Measurements from ENCODE around the gene MUC20. TPM values are rescaled to one million over a fixed set of nuclear protein-coding genes. Genes with fewer than 3 reads are reported as not detected.

Gene MUC20
- total RNA-seq, 1 donor from 2014 or later = 23.8 TPM

DNA sequence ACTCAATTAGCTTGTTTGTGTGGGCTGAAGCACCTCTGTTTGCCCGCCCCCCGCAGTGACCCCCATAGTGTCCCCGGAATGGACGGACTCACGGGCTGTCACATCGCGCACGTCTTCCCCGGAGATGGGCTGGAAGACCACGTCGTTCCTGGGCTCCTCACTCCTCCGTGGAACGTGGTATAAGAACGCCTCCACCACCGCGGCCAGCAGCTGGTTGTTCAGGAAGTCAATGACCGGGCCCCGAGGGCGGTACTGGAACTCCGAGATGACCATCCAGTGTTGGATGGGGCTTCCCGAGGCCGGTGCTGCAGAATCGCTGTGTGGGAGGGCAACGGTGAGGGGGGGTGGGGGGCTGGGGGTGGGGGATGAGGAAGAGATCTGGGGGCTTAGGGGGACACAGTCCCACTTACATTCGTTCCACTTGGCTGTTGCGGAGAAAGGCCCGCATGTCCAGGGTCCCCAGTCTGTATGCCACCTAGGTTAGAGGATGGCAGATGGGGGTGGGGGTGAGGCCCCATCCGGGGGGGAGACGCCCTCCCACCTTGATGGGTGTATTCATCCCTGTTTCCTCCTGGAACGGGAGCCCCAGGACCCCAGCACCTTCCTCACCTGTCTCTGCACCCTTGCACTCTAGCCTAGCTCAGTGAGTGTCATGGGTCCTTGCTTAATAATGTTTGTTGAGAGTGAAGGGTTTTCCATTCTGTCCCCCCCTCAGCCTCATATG, 30.2 kb downstream of the MUC20 start:
- TF ChIP-seq POLR2A (IDR thresholded peaks at IDR 0.05) (no peak), POLR2AphosphoS5 (IDR thresholded peaks at IDR 0.05; ENCODE audit: insufficient read depth in 1 of 2, low read depth in 1 of 2) (no peak), CTCF (IDR thresholded peaks at IDR 0.05) (no peak)
- Histone ChIP-seq H3K4me3 (no peak overlapping the region), H3K36me3 (no peaks in the 10 kb centered on the region), H3K27ac (no peak overlapping the region), H3K9me3 (no peaks in the 10 kb centered on the region), H3K4me1 (peaks cover 4% of the 10 kb centered on the region), H3K27me3 (no peaks in the 10 kb centered on the region)
- DNase-seq (ENCODE audit: extremely low spot score in 2 of 2) = no peak
- intact Hi-C loops (cut with DNase I) = no loop called here

- Histone ChIP-seq H3K4me3 (no peak overlapping the region), H3K4me1 (peaks cover 4% of the 10 kb centered on the region), H3K36me3 (no peaks in the 10 kb centered on the region), H3K27me3 (no peaks in the 10 kb centered on the region), H3K9me3 (no peaks in the 10 kb centered on the region), H3K27ac (no peak overlapping the region)
- no peak for DNase-seq (ENCODE audit: extremely low spot score in 2 of 2)
- intact Hi-C loops (cut with DNase I) = no loop called here
- no peak for TF ChIP-seq POLR2A (IDR thresholded peaks at IDR 0.05)
- TF ChIP-seq POLR2AphosphoS5 (IDR thresholded peaks at IDR 0.05; ENCODE audit: insufficient read depth in 1 of 2, low read depth in 1 of 2) = no peak
- no peak for TF ChIP-seq CTCF (IDR thresholded peaks at IDR 0.05)
These were observed 30.8 kb downstream of the MUC20 start for GRCh38 chr3:195751560-195751959.

GRCh38 chr3:195752066-195752465, 31.3 kb downstream of the MUC20 start:
- Histone ChIP-seq H3K36me3 (no peaks in the 10 kb centered on the region), H3K27ac (no peak overlapping the region), H3K4me3 (no peak overlapping the region), H3K9me3 (no peaks in the 10 kb centered on the region), H3K4me1 (peaks cover 4% of the 10 kb centered on the region), H3K27me3 (no peaks in the 10 kb centered on the region)
- no peak for DNase-seq (ENCODE audit: extremely low spot score in 2 of 2)
- TF ChIP-seq POLR2A (IDR thresholded peaks at IDR 0.05) = no peak
- no peak for TF ChIP-seq CTCF (IDR thresholded peaks at IDR 0.05)
- no peak for TF ChIP-seq POLR2AphosphoS5 (IDR thresholded peaks at IDR 0.05; ENCODE audit: insufficient read depth in 1 of 2, low read depth in 1 of 2)
- intact Hi-C loops (cut with DNase I) = no loop called here

DNA sequence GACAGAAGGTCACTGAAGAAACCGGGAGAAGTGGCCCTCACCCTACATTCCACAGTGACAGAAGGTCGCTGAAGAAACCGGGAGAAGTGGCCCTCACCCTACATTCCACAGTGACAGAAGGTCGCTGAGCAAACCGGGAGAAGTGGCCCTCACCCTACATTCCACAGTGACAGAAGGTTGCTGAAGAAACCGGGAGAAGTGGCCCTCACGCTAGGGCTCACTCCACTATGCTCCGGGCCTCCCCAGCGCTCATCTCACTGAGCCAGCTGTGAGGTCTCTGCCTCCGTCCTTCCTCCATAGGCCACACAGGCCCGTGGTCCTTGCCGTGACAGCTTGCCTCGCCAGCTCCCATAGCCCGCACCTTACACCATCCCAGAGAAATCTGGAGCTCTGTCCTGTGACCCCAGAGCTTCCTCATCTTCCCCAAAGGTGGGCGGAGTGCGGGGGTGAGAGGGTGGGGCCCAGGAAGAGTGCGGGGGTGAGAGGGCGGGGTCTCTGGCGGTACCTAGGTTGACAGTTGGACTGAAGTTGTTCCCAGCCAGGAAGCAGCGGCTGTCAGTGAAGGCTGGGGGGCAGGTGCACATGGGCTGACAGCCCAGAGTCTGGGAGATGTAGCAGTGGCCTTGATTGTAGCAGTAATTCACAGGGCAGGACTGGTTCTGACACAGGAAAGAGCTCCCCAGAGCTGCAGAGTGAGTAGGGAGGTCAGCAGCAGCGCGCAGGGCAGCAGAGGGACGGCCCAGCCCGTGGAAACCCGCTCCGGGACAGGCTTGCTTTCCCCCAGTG, 32.0 kb downstream of the MUC20 start:
- no peak for DNase-seq (ENCODE audit: extremely low spot score in 2 of 2)
- intact Hi-C loops (cut with DNase I) = no loop called here

More for the DNA sequence above, 32.0 kb downstream of the MUC20 start:
- TF ChIP-seq POLR2AphosphoS5 (IDR thresholded peaks at IDR 0.05; ENCODE audit: insufficient read depth in 1 of 2, low read depth in 1 of 2) (no peak), CTCF (IDR thresholded peaks at IDR 0.05) (no peak), POLR2A (IDR thresholded peaks at IDR 0.05) (no peak)
- Histone ChIP-seq H3K4me1 (peaks cover 4% of the 10 kb centered on the region), H3K4me3 (no peak overlapping the region), H3K27me3 (no peaks in the 10 kb centered on the region), H3K27ac (no peak overlapping the region), H3K9me3 (no peaks in the 10 kb centered on the region), H3K36me3 (no peaks in the 10 kb centered on the region)

Measured in vagina (tissue), 2 donors.